NT2/D1 (cell line): Measurements from ENCODE around the gene SLC25A31.

ENCODE experiments used
- DNase-seq: peaks from one replicate; pipeline ENCODE4 v3.0.0-alpha.2; 2011; ENCODE audit warnings: low read depth, low spot score
- H3K27me3 ChIP-seq: 2 replicates; pipeline ENCODE4 v1.6.0; 2011; ENCODE audit warnings: mild to moderate bottlenecking; ENCODE audit not compliant: insufficient read length, insufficient read depth
- H3K36me3 ChIP-seq: 2 replicates; pipeline ENCODE4 v1.6.1; 2011; ENCODE audit warnings: mild to moderate bottlenecking, low read length, mixed read lengths; ENCODE audit not compliant: insufficient read depth, insufficient read length
- H3K4me1 ChIP-seq: 2 replicates; pipeline ENCODE4 v1.5.1; 2011; ENCODE audit not compliant: insufficient read depth, insufficient read length
- H3K4me3 ChIP-seq: 2 replicates; pipeline ENCODE4 v1.5.1; 2011; ENCODE audit warnings: low read depth; ENCODE audit not compliant: insufficient read length
- H3K9ac ChIP-seq: 2 replicates; pipeline ENCODE4 v1.6.0; 2011; ENCODE audit warnings: low read depth; ENCODE audit not compliant: insufficient read length
- H3K9me3 ChIP-seq: 2 replicates; pipeline ENCODE4 v1.5.1; 2011; ENCODE audit warnings: mild to moderate bottlenecking, low read length; ENCODE audit not compliant: insufficient read depth
- SUZ12 ChIP-seq: IDR thresholded peaks from 2 replicates; pipeline ENCODE4 v1.6.1; 2011; ENCODE audit not compliant: insufficient read length, insufficient read depth; ENCODE audit errors: extremely low read depth
- YY1 ChIP-seq: IDR thresholded peaks from 2 replicates; pipeline ENCODE4 v1.6.1; 2011; ENCODE audit not compliant: insufficient read length, insufficient read depth
- ZNF274 ChIP-seq: IDR thresholded peaks from 2 replicates; pipeline ENCODE4 v1.6.1; 2011; ENCODE audit warnings: mild to moderate bottlenecking, low read depth, low read length

The SLC25A31 gene

GRCh38 chr4:127783955-127784770, 54.0 kb downstream of the SLC25A31 start:
- Histone ChIP-seq H3K9ac (no peak overlapping the region), H3K4me1 (no peaks in the 10 kb centered on the region), H3K27me3 (peaks cover 47% of the 10 kb centered on the region), H3K36me3 (no peaks in the 10 kb centered on the region), H3K9me3 (0 out of 2 replicates have a peak, but pooled peaks cover 4% of the 10 kb centered on the region), H3K4me3 (no peak overlapping the region)
- TF ChIP-seq ZNF274 (no peak), YY1 (no peak), SUZ12 (no peak)
- DNase-seq: no peak

GRCh38 chr4:127788517-127788916, 58.3 kb downstream of the SLC25A31 start:
- Histone ChIP-seq H3K36me3 (no peaks in the 10 kb centered on the region), H3K4me3 (no peak overlapping the region), H3K27me3 (peaks cover 15% of the 10 kb centered on the region), H3K9me3 (no peaks in the 10 kb centered on the region), H3K4me1 (no peaks in the 10 kb centered on the region), H3K9ac (no peak overlapping the region)
- no peak for DNase-seq
- TF ChIP-seq ZNF274: no peak
- TF ChIP-seq SUZ12: no peak
- no peak for TF ChIP-seq YY1

GRCh38 chr4:127791391-127791790, 61.2 kb downstream of the SLC25A31 start:
- Histone ChIP-seq H3K4me3 (no peak overlapping the region), H3K27me3 (no peaks in the 10 kb centered on the region), H3K4me1 (no peaks in the 10 kb centered on the region), H3K9me3 (no peaks in the 10 kb centered on the region), H3K9ac (no peak overlapping the region), H3K36me3 (no peaks in the 10 kb centered on the region)
- no peak for TF ChIP-seq SUZ12
- no peak for DNase-seq

- no peak for TF ChIP-seq ZNF274
- H3K9me3 ChIP-seq: no peaks in the 10 kb centered on the region
- no peaks in the 10 kb centered on the region for H3K27me3 ChIP-seq
- H3K4me3 ChIP-seq: no peak overlapping the region
- no peaks in the 10 kb centered on the region for H3K4me1 ChIP-seq
- no peak overlapping the region for H3K9ac ChIP-seq
- DNase-seq: no peak
- H3K36me3 ChIP-seq: no peaks in the 10 kb centered on the region
Observed at GRCh38 chr4:127793528-127793927, 63.3 kb downstream of the SLC25A31 start.

GRCh38 chr4:127799711-127800110, 69.5 kb downstream of the SLC25A31 start:
- H3K4me1 ChIP-seq: no peaks in the 10 kb centered on the region
- DNase-seq: no peak
- H3K27me3 ChIP-seq: no peaks in the 10 kb centered on the region
- no peak overlapping the region for H3K4me3 ChIP-seq
- no peaks in the 10 kb centered on the region for H3K9me3 ChIP-seq
- TF ChIP-seq ZNF274 (no peak), SUZ12 (no peak), YY1 (no peak)
- no peaks in the 10 kb centered on the region for H3K36me3 ChIP-seq
- no peak overlapping the region for H3K9ac ChIP-seq

DNA sequence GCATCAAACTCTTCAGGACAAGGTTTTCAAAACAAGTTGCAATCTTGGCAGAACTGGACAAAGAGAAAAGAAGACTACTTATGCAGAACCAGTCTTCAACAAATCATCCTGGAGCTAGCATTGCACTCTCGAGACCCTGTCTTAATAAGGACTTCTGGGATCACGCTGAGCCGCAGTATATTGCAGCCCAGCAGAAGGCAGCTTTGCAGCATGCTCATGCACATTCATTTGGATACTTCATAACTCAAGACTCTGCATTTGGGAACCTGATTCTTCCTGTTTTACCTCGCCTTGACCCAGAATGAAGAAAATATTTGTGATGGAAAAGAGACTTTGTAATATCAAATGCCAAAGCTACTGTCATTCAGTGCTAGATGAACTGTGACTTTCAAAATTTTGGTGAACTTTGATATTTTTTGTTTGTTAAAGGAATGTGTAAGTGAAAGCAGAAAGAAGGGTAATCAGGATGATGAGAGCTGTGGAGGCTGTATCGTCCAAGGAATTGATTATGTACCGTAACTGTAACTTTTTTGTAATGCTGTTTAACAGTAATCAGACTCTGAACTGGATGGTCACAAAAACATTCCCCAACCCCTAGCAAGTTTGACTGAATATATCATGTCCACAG, 79.1 kb downstream of the SLC25A31 start:
- no peak for DNase-seq
- Histone ChIP-seq H3K9me3 (no peaks in the 10 kb centered on the region), H3K9ac (no peak overlapping the region), H3K27me3 (no peaks in the 10 kb centered on the region), H3K4me1 (no peaks in the 10 kb centered on the region), H3K36me3 (no peaks in the 10 kb centered on the region), H3K4me3 (no peak overlapping the region)
- no peak for TF ChIP-seq ZNF274
- no peak for TF ChIP-seq YY1
- no peak for TF ChIP-seq SUZ12

DNA sequence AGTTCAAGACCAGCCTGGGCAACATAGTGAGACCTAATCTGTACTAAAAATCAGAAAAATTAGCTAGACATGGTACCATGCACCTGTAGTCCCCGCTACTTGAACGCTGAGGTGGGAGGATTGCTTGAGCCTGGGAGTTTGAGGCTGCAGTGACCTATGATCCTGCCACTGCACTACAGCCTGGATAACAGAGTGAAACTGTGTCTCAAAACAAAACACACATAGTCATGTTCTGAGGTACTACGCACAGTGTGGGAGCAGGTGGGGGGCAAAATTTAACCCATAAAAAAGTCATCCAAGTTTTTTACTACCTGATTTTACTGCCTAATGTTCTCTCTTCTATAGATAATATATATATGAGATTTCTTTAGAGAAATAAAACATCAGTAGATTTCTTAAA, 80.4 kb downstream of the SLC25A31 start:
- H3K4me1 ChIP-seq: no peaks in the 10 kb centered on the region
- H3K4me3 ChIP-seq: no peak overlapping the region
- H3K36me3 ChIP-seq: no peaks in the 10 kb centered on the region
- TF ChIP-seq SUZ12 (no peak), ZNF274 (no peak), YY1 (no peak)
- H3K9ac ChIP-seq: no peak overlapping the region
- H3K27me3 ChIP-seq: no peaks in the 10 kb centered on the region
- DNase-seq: no peak
- H3K9me3 ChIP-seq: no peaks in the 10 kb centered on the region

- no peak for DNase-seq
- no peaks in the 10 kb centered on the region for H3K27me3 ChIP-seq
- H3K4me1 ChIP-seq: no peaks in the 10 kb centered on the region
- H3K9me3 ChIP-seq: no peaks in the 10 kb centered on the region
- no peak for TF ChIP-seq ZNF274
- no peak for TF ChIP-seq YY1
- TF ChIP-seq SUZ12: no peak
- no peaks in the 10 kb centered on the region for H3K36me3 ChIP-seq
- no peak overlapping the region for H3K9ac ChIP-seq
- H3K4me3 ChIP-seq: no peak overlapping the region
Observed at GRCh38 chr4:127822430-127822829, 92.2 kb downstream of the SLC25A31 start.
